OCI-LY1 (cell line): ENCODE results near the gene PTPN3.

Source experiments
- H2AFZ ChIP-seq: fragments of 200-600 bp; sonication (generic), shearing (Covaris generic); 2 replicates; pipeline ENCODE4 v1.6.0; 2014; ENCODE audit warnings: antibody characterized with exemption, mild to moderate bottlenecking, low read length
- H3F3A ChIP-seq: fragments of 200-600 bp; sonication (generic), shearing (Covaris generic); 2 replicates; pipeline ENCODE4 v1.6.0; 2014; ENCODE audit warnings: mild to moderate bottlenecking, antibody characterized with exemption, low read length, moderate library complexity; ENCODE audit not compliant: insufficient read depth
- H3K27ac ChIP-seq: fragments of 200-600 bp; sonication (generic); 2 replicates; pipeline ENCODE4 v1.5.1; 2014; ENCODE audit warnings: low read length, mixed run types, mild to moderate bottlenecking, low read depth; ENCODE audit not compliant: poor library complexity, severe bottlenecking
- H3K27me3 ChIP-seq: fragments of 200-600 bp; sonication (generic); 2 replicates; pipeline ENCODE4 v1.6.0; 2014; ENCODE audit warnings: antibody characterized with exemption, mild to moderate bottlenecking, low read length, moderate library complexity; ENCODE audit not compliant: insufficient read depth
- H3K36me3 ChIP-seq: fragments of 200-600 bp; sonication (generic); 2 replicates; pipeline ENCODE4 v1.6.1; 2014; ENCODE audit warnings: mild to moderate bottlenecking, antibody characterized with exemption, low read length, moderate library complexity, mixed read lengths; ENCODE audit not compliant: insufficient read depth
- H3K4me1 ChIP-seq: fragments of 200-600 bp; sonication (generic); 2 replicates; pipeline ENCODE4 v1.5.1; 2014; ENCODE audit warnings: mild to moderate bottlenecking, low read length, moderate library complexity; ENCODE audit not compliant: insufficient read depth, severe bottlenecking
- H3K4me2 ChIP-seq: fragments of 200-600 bp; sonication (generic), shearing (Covaris generic); 2 replicates; pipeline ENCODE4 v1.6.1; 2014; ENCODE audit warnings: low read length
- H3K4me3 ChIP-seq: fragments of 200-600 bp; sonication (generic); 2 replicates; pipeline ENCODE4 v1.5.1; 2014; ENCODE audit warnings: low read length, low read depth, mild to moderate bottlenecking, mixed read lengths; ENCODE audit not compliant: poor library complexity, severe bottlenecking
- H3K79me2 ChIP-seq: fragments of 200-600 bp; shearing (Covaris generic); 2 replicates; pipeline ENCODE4 v1.6.1; 2016; ENCODE audit warnings: mixed run types, low read length, mixed read lengths; ENCODE audit not compliant: insufficient read depth
- H3K9ac ChIP-seq: fragments of 200-600 bp; sonication (generic), shearing (Covaris generic); 2 replicates; pipeline ENCODE4 v1.6.1; 2014; ENCODE audit warnings: mild to moderate bottlenecking, low read length, mixed read lengths
- H3K9me2 ChIP-seq: fragments of 200-600 bp; sonication (generic), shearing (Covaris generic); 2 replicates; pipeline ENCODE4 v1.6.1; 2014; ENCODE audit warnings: low read depth, mild to moderate bottlenecking, low read length, mixed read lengths
- H3K9me3 ChIP-seq: fragments of 200-600 bp; shearing (Covaris generic); 2 replicates; pipeline ENCODE4 v1.6.1; 2014; ENCODE audit warnings: low read length, mixed read lengths
- H4K20me1 ChIP-seq: fragments of 200-600 bp; sonication (generic), shearing (Covaris generic); 2 replicates; pipeline ENCODE4 v1.6.0; 2016; ENCODE audit warnings: mild to moderate bottlenecking, low read length; ENCODE audit not compliant: insufficient read depth
- EZH2 ChIP-seq: fragments of 200-600 bp; sonication (generic), shearing (Covaris generic); IDR thresholded peaks from 2 replicates; pipeline ENCODE4 v1.8.0; 2017; ENCODE audit warnings: borderline replicate concordance, mixed run types, mild to moderate bottlenecking, antibody characterized with exemption, low read length, moderate library complexity, mixed read lengths
- TF ChIP-seq, protein P1 (sequence below): fragments of 200-600 bp; sonication (generic), shearing (Covaris generic); IDR thresholded peaks from 2 replicates; pipeline ENCODE4 v1.5.1; 2017; ENCODE audit warnings: mild to moderate bottlenecking, antibody characterized with exemption, low read length, moderate library complexity, mixed read lengths

Gene PTPN3

DNA sequence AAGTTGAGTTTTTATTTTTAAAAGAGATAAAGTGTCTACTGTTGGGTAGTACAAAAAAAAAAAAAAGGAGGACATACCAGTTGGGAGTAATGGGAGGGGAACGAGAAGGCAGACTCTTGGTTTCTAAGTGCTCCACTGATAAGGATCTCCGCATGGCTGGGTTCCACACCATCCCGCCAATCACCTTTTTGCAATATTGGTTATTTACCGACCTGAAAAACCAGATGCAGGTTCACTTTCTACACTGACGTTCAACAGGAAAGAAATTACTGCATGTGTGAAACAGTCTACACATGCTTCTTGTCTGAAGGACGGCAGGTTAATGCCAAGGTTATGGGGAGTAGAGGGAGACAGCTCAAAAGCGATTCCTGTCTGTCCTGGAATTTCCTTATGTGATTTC lies 75.5 kb downstream of the PTPN3 start:
- TF ChIP-seq EZH2, result no peak
- TF ChIP-seq, protein P1, sequence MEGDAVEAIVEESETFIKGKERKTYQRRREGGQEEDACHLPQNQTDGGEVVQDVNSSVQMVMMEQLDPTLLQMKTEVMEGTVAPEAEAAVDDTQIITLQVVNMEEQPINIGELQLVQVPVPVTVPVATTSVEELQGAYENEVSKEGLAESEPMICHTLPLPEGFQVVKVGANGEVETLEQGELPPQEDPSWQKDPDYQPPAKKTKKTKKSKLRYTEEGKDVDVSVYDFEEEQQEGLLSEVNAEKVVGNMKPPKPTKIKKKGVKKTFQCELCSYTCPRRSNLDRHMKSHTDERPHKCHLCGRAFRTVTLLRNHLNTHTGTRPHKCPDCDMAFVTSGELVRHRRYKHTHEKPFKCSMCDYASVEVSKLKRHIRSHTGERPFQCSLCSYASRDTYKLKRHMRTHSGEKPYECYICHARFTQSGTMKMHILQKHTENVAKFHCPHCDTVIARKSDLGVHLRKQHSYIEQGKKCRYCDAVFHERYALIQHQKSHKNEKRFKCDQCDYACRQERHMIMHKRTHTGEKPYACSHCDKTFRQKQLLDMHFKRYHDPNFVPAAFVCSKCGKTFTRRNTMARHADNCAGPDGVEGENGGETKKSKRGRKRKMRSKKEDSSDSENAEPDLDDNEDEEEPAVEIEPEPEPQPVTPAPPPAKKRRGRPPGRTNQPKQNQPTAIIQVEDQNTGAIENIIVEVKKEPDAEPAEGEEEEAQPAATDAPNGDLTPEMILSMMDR, result no peak
- H3K4me3 ChIP-seq, result no peak overlapping the region
- no peaks in the 10 kb centered on the region for H3K9me3 ChIP-seq
- H3K4me1 ChIP-seq, result no peaks in the 10 kb centered on the region
- no peaks in the 10 kb centered on the region for H3K79me2 ChIP-seq
- H3F3A ChIP-seq, result no peaks in the 10 kb centered on the region
- H3K4me2 ChIP-seq, result no peak overlapping the region
- no peaks in the 10 kb centered on the region for H3K9me2 ChIP-seq
- H3K27me3 ChIP-seq, result no peaks in the 10 kb centered on the region
- no peak overlapping the region for H2AFZ ChIP-seq
- no peak overlapping the region for H3K9ac ChIP-seq
- no peaks in the 10 kb centered on the region for H4K20me1 ChIP-seq
- H3K36me3 ChIP-seq, result no peaks in the 10 kb centered on the region
- no peak overlapping the region for H3K27ac ChIP-seq

GRCh38 chr9:109421026-109421970 lies 76.8 kb downstream of the PTPN3 start:
- no peaks in the 10 kb centered on the region for H3K79me2 ChIP-seq
- H4K20me1 ChIP-seq, result no peaks in the 10 kb centered on the region
- no peaks in the 10 kb centered on the region for H3F3A ChIP-seq
- H2AFZ ChIP-seq, result no peak overlapping the region
- no peak overlapping the region for H3K27ac ChIP-seq
- H3K27me3 ChIP-seq, result no peaks in the 10 kb centered on the region
- H3K4me3 ChIP-seq, result no peak overlapping the region
- no peaks in the 10 kb centered on the region for H3K9me2 ChIP-seq
- TF ChIP-seq, protein P1, result no peak
- TF ChIP-seq EZH2, result no peak
- no peaks in the 10 kb centered on the region for H3K36me3 ChIP-seq
- H3K9me3 ChIP-seq, result no peaks in the 10 kb centered on the region
- H3K4me1 ChIP-seq, result no peaks in the 10 kb centered on the region
- no peak overlapping the region for H3K9ac ChIP-seq
- no peak overlapping the region for H3K4me2 ChIP-seq

GRCh38 chr9:109419531-109419930 lies 78.6 kb downstream of the PTPN3 start:
- Histone ChIP-seq H3K9me3 (no peaks in the 10 kb centered on the region), H3K4me2 (no peak overlapping the region), H3K27me3 (no peaks in the 10 kb centered on the region), H2AFZ (no peak overlapping the region), H3K4me3 (no peak overlapping the region), H3K27ac (no peak overlapping the region), H3K9ac (no peak overlapping the region), H3F3A (no peaks in the 10 kb centered on the region), H3K36me3 (no peaks in the 10 kb centered on the region), H3K4me1 (no peaks in the 10 kb centered on the region), H4K20me1 (no peaks in the 10 kb centered on the region), H3K9me2 (no peaks in the 10 kb centered on the region), H3K79me2 (no peaks in the 10 kb centered on the region)
- TF ChIP-seq, protein P1, result no peak
- TF ChIP-seq EZH2, result no peak
